ENCODE measurements around the gene GPR162.

DNA sequence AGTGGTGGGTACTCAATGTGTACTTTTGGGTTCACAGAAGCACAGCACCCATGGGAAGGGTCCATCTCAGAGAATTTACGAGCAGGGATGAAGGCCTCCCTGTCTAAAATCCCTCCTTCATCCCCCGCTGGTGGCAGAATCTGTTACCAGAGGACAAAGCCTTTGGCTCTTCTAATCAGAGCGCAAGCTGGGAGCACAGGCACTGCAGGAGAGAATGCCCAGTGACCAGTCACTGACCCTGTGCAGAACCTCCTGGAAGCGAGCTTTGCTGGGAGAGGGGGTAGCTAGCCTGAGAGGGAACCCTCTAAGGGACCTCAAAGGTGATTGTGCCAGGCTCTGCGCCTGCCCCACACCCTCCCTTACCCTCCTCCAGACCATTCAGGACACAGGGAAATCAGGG, 1.5 kb upstream of the GPR162 start:
- TF ChIP-seq, protein P1, sequence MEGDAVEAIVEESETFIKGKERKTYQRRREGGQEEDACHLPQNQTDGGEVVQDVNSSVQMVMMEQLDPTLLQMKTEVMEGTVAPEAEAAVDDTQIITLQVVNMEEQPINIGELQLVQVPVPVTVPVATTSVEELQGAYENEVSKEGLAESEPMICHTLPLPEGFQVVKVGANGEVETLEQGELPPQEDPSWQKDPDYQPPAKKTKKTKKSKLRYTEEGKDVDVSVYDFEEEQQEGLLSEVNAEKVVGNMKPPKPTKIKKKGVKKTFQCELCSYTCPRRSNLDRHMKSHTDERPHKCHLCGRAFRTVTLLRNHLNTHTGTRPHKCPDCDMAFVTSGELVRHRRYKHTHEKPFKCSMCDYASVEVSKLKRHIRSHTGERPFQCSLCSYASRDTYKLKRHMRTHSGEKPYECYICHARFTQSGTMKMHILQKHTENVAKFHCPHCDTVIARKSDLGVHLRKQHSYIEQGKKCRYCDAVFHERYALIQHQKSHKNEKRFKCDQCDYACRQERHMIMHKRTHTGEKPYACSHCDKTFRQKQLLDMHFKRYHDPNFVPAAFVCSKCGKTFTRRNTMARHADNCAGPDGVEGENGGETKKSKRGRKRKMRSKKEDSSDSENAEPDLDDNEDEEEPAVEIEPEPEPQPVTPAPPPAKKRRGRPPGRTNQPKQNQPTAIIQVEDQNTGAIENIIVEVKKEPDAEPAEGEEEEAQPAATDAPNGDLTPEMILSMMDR (IDR thresholded peaks at IDR 0.05; ENCODE audit: low read depth, low read length, poor library complexity, severe bottlenecking) = no peak
- TF ChIP-seq EZH2phosphoT487 (IDR thresholded peaks at IDR 0.05; ENCODE audit: borderline replicate concordance, low read length) = no peak
